HuH-7.5 (cell line): ENCODE data around the gene FXYD1.
"Not testable (repeated sequence)": the region's sequence is repeated elsewhere in the genome, so short reads cannot be mapped to it uniquely, and the experiment has no call there.

Experiments used
- DNase-seq: peaks from one replicate; pipeline ENCODE4 v3.0.0; 2011; ENCODE audit warnings: low spot score

FXYD1 gene

DNA sequence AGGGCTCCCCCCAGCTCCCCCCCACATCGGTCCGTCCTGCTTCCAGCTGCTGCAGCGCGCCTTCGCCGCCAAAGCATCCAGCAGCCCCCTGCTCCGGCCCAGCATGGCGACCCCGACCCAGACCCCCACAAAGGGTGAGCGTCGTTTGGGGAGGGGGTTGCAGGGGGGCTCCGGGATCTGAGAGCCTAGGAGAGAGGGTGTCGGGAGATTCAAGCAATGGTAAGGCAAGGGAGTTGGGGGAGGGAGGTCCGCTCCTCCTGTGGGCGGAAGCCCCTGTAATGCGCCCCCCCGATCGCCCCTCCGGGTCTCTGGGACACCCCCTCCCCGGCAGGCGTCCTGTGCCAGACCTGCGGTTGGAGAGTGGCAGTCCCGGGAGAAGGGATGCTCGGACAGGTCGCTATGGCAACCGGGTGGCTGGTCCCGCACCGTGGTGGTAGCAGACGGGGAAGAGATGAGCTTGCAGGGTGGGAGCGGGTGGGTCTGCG, 4.6 kb downstream of the FXYD1 start, which contains the start of gene FXYD7:
TSS of gene FXYD7 (plus strand) at position 25 of the 485 bp plus-strand sequence. CDS start at position 104, 79 bp downstream.
- DNase-seq, result no peak

DNA sequence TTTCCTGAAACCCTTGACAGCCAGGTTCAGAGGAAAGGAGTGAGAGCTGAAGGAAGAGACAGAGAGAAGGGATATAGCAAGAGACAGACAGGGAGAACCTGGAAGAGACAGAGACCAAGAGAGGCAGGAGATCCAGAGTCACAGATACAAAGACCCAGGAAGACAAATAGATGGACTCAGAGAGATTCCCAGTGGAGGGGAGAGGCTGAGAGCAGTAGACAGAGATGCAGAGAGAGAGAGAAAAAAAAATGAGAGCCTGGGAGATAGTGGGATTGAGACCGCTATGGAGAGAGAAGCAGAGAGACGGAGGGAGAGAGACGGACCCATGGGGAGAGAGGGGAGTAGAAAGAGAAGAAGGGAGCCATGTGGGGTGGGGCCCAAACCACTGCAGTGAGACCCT, 5.2 kb downstream of the FXYD1 start:
- no peak for DNase-seq

DNA sequence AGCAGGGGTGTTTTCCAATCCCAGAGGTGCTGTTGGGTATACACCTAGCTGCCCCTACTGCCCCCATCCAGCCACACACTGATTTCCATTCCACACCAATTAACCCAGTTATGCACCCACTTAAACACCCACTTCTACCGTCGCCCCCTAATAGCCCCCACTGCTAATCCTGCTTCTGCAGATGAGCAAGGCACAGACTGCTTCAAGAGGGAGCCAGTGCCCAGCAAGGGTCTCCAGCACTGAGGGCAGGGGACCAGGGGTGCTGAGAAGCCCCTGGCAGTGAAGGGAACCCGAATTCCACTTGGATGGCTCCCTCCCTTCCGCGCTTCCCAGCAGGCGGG, 5.6 kb downstream of the FXYD1 start:
- DNase-seq, result no peak

DNA sequence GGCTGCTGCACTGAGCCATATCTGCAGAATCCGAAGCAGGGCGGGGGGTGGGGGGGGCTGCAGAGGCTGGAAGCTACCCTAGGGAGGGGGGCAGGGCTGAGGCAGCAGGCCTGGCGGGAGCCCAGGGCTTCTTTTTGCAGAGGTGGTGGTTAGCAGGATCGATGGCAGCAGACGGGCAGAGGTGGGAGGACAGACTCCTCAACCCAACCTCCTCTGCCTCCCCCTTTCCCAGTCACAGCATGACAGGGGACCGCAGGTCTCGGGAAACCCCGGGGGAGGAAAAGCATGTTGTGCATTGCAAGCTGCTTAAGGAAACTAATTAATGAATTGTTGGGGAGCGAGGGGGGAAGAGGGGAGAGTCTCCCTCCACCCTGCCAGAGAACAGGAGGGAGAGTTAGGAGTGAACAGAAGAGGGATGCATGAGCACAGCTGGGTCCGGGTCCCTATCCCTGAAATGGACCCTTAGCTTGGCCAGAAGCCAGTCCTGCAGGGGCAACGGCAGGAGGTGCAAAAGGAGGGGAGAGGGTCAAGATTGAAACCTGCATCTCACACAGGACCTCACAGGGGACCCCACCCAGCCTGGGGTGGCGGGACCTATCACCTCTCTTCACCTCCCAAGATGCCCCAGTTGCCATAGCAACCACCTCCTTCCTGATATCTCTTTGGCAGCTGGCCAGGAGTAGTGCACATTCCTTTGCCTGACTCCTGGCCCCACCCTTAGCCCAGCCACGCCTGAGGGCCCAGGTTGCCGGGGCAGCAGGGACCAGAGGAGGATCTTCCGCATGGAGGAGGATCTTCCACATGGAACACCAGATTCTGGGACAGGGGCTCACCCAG, 6.2 kb downstream of the FXYD1 start:
- no peak for DNase-seq

DNA sequence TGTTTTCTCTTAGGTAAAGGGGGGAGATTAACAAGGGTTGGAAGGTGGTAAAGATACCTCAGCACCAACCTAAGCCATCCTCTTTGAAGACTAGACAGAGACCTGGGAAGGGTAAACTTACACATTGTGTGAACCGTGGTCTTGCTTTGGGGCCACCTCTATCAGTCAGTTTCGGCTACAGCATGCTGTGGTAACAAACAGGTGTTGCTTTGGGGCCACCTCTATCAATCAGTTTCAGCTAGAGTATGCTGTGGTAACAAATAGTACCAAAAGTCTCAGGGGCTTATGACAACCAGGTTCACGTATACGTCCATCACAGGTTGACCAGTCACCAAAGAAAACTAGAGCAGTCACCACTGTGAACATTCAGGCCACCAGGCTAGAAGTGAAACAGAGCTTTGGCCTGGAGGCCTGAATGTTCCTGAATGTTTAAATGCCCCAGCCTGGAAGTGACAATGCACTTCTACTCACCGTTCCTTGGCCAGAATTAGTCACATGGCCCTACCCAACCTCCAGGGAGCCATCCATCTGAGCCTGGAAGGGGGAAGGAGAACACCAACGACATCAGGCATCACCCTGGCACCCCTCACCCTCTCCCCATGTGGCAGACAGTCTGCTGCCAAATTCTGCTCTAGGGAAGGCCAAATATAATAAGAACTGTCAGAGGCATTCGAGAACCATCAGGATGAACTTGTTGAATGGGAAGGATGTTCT, 8.3 kb downstream of the FXYD1 start:
- no peak for DNase-seq

DNA sequence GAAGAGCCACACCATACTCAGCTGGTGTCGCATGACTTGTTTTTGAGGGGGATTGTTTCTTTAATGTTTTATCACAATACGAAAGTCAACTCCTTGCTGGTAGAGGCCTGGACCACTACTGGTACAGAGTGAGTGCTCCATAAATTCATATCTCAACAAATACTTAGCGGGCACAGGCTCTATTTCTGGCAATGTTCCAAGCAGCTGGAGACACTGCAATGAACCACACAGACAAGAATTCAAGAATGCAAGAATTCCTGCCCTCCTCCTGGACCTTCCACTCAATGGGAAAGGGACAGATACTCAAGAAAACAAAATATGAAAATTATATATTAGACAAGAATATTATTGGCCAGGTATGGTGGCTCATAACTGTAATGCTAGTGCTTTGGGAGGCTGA, 10.8 kb downstream of the FXYD1 start:
- DNase-seq, result no peak

DNA sequence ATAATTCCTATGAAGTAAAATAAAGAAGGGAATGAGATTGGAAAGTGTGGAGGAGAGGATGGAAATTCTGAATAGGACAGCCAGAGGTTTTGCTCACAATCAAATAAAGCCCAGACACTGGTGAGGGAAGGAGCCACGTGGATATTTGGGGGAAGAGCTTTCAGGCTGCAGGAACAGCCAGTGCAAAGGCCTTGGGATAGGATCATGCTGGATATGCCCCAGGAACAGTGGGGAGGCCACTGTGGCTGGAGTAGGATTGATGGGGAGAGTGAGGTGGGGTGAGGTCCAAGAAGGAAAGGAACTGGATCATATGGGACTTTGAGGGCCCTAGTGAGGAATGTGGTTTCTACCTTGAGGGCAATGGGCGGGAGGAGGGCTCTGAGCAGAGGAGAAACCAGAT, 11.8 kb downstream of the FXYD1 start:
- DNase-seq, result no peak

DNA sequence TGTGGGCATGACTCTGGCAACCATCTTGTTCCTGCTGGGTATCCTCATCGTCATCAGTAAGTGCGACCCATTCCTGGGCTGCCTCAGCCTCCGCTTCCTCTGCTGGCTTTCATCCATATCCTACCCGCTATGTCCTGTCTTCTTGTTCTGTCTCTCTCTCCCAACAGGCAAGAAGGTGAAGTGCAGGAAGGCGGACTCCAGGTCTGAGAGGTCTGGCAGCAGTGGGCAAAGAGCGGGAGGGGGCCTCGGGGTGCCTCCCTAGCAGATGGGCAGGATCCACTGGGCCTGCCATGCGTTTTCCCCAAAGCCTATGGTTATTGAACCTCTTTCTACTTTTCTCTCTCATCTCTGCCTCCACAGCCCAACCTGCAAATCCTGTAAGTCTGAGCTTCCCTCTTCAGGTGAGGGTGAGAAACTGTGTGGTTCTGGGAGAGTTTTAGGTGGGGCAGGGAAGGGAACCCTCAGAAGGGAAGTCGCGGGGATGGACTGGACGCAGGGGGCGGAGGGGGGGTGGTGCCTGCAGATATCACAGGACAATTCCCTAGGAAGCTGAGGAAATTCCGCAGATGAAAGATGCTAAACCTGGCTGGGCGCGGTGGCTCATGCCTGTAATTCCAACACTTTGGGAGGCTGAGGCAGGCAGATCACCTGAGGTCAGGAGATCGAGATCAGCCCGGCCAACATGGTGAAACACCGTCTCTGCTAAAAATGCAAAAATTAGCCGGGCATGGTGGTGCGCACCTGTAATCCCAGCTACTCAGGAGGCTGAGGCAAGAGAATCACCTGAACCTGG, 12.8 kb downstream of the FXYD1 start:
- DNase-seq, result no peak

DNA sequence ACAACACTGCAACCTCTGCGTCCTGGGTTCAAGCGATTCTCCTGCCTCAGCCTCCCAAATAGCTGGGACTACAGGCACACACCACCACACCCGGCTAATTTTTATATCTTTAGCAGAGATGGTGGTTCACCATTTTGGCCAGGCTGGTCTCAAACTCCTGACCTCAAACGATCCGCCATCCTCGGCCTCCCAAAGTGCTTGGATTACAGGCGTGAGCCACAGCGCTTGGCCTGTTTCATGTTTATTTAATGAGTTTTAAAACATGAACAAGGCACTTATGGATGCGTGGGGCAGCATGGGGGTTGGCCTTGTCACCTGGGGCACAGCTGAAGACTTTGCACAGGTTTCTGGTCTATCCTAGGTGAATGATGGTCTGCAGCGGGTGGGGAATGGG, 14.5 kb downstream of the FXYD1 start:
- not testable (repeated sequence) for DNase-seq

DNA sequence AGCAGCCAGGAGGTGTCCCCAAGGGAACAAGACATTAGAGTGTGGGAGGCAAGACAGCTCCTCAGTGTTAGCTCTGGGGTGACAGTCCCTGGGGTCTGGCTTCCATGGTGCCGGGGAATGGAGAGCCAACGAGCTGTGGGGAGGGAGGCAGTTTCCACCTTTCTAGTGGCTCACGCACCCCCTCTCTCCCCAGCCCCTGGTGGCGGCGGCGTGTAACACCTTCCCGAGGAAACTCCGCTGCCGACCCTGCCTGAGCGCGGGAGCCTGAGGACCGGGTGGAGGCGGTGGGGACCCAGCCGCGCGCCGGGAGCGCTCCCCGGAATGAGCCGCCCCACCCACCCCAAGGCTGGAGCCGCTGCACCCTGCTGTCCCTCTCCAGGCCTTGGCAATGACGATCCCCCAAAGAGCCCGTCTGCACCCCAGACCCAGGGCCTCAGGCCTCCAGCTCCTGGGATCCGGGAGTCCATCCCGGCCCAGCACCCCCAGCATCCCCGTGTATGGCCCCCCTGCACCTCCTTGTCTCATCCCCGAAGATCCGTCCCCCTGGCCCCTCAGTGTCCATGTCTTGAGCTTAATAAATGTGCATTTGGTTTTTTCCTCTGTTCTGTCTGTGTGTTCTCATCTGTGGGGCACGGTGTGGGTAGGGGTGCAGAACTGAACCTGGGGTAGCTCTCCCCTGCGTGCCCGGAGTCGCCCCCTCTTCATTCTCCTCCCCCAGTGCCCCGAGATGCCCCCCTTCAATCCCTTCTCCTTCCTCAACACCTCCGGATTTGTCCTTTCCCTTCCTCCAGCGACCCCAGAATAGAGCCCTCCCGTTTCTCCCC, 15.3 kb downstream of the FXYD1 start:
- no peak for DNase-seq

DNA sequence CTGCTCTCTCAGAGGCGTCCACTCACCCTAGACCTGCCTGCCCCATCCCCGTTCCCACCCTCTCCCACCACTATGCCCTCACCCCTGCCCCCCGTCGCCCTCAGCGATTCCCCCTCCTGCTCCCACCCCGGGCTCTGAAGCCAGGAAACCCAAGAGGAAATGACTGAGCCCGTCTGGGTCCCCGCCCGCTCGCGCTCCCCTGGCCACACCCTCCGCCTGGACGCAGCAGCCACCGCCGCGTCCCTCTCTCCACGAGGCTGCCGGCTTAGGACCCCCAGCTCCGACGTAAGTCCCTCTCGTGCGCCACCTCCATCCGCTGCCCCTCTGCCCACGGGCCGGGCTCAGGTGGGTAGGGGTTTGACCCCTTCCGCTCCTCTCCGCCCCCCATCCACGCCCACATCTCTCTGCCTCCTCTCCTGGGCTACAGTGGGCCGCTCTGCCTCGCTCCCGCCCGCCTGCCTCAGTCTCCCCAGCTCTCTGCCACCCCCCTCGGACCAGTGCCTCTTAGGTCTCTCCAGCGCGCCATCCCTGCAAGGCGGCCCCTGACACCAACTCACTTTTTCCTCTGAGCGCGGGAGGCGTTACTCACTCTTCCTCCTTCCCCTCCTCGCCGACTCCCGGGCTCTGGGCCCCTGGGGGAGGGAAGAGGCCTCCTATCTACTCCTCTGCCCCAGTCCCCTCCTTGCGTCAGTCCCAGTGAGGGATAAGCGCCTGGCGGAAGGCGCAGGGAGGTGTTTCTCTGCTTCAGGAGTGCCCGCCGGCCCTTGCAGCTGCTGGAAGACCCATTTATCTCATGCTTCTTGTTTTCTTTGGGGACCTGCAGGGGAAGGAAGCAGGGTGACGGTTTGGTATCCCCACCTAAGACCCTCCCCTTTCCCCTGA, 16.1 kb downstream of the FXYD1 start, which contains the start of gene FXYD5:
TSS of gene FXYD5 (plus strand) at position 211 of the 882 bp plus-strand sequence. CDS start 816 bp downstream, outside the sequence.
- DNase-seq, result no peak

DNA sequence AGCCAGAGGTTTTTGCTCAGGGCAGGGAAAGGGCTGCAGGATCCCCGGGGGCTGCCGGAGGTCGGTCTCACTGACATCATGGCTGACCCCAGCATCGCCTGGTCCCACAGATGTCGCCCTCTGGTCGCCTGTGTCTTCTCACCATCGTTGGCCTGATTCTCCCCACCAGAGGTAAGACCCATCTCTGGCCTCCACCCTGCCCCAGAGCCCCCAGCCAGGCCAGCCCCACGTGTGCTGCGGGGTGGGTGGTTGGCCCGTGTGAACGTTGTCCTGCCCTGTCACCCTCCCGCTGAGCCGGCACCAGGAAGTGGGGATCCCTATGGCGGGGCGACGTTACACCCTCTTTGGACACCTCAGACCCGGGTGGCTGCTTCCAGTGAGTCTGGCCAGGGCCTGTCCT, 16.8 kb downstream of the FXYD1 start:
- DNase-seq, result no peak

DNA sequence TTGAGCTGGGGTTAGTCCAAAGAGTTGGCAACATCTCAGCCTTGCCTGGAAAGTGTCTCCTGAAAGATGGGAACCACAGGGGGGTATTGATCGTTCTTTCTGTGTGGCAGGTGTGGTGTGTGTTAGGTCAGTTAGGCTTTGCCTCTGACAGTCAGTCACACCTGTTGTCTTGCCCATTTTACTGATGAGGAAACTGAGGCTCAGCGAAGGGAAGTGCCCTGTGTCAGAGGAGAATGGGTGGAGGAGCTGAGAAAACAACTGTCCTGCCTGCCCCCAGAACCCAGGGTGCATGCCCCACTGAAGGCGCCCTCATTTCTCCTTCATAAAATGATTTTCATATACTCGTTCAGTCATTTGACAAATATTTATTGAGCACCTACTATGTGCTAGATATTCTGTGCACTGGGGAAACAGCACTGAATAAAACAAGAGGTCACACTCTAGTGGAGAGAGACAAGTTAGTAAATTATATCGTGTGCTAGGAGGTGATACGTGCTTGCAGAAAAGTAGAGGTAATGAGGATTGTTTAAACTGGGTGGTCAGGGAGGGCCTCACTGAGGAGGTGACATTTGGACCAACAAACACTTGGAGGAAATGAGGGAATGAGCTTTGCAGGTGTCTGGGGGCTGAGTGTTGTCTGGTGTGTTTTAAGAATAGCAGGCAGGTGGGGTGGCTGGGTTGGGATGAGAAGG, 17.5 kb downstream of the FXYD1 start:
- no peak for DNase-seq

DNA sequence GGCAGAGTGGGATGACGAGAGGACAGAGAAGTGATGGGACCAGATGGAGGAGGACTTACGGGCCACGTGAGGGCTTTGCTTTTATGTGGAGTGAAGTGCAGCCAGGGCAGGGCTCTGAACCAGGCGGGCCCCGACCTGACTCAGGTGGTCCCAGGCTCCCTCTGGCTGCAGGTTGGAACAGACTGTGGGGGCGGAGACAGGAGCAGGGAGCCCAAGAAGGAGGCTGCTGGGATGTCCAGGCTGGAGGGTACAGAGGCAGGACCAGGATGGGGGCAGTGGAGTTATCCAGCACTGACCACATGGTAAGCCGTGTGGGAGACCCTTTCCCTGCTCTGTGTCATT, 18.0 kb downstream of the FXYD1 start:
- no peak for DNase-seq

DNA sequence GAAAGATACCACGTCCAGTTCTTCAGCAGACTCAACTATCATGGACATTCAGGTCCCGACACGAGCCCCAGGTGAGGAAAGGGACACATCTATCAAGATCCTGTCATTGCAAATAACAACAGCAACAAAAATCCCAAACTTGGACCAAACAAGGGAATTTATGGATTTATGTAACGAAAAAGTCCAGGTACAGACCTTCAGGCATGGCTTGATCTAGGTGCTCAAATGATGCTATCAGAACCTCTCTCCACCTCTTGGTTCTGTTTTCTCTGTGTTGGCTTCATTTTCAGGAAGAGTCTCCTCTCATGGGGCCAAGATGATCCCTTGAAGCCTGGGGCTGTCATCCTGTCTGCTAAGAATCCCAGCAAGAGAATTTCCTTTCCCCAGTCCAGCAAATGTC, 18.8 kb downstream of the FXYD1 start:
- DNase-seq, result no peak

DNA sequence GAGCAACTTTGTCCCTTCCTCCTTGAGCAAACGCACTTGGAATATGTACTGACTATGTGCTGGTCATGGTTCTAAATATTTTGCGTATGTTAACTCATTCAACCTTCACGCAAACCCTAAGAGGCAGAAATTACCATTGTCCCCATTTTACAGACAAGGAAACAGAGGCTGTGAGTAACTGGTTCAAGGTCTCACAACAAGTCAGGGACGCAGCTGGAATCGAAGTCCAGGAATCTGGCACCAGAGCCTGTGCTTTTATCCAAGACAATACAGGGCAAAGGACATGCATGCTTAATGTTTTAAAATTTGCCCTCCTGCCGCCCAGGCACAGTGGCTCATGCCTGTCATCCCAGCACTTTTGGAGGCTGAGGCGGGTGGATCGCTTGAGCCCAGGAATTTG, 21.0 kb downstream of the FXYD1 start:
- DNase-seq, result no peak

DNA sequence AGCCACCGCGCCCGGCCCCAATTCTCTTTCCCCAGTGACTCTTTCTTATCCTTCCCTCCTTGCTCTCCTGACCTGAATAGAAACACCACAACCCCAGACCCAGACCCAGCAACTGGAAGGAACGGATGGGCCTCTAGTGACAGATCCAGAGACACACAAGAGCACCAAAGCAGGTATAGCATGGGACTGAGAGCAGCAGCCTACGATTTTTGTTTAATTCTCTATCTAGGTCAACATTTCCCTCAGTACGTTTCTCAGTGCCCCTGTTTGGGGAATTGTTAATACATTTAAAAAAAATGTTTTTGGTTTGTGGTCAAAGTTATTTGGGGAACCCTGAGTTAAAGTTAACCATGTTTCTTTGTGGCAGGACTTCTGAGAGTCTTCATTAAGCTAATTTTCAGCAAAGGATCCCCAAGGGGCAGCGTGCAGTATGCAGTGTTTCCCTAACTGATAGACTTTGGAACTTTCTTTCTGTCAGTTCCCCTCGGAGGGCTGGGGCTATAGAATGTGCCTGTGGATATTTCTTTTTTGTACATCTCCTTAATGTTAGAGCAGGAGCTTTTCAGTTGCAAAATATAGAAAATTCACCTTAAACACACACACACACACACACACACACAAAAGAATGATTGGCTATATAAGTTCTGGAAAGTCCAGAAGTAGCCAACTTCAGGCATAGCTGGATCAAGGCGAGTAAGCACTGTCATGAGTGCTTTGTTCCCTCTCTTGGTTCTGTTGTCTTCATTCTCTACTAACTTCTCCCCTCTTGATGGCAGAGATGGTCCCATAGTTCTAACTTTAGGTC, 22.2 kb downstream of the FXYD1 start:
- DNase-seq, result no peak

DNA sequence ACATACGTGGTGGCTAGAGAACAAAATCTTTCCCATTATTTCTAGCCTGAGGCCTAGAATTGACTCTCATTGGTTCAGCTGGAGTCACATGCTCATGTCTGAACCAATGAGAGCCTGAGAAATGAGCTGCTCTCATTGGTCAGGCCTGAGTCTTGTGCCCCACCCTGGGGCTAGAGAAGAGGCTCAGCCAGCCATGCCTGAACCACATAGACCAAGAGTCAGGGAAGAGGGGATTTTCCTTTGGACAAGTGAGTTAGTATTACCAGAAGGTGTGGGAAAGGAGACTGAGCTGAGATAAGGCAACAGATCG, 22.8 kb downstream of the FXYD1 start:
- DNase-seq, result no peak
